ENCODE data around the gene POPDC2.

POPDC2 gene

GRCh38 chr3:119619094-119619493 lies 41.3 kb downstream of the POPDC2 start:
- no peak for DNase-seq (ENCODE audit: low read depth)
- TF ChIP-seq CTCF (IDR thresholded peaks at IDR 0.05; ENCODE audit: insufficient read depth, low read depth, low read length, missing control alignments): no peak
- no peak overlapping the region for H3K4me3 ChIP-seq (ENCODE audit: low read depth, low read length)

GRCh38 chr3:119616056-119616455 lies 44.3 kb downstream of the POPDC2 start:
- no peak overlapping the region for H3K4me3 ChIP-seq (ENCODE audit: low read depth, low read length)
- TF ChIP-seq CTCF (IDR thresholded peaks at IDR 0.05; ENCODE audit: insufficient read depth, low read depth, low read length, missing control alignments): no peak
- DNase-seq (ENCODE audit: low read depth): no peak

GRCh38 chr3:119613872-119614271 lies 46.5 kb downstream of the POPDC2 start:
- no peak overlapping the region for H3K4me3 ChIP-seq (ENCODE audit: low read depth, low read length)
- no peak for TF ChIP-seq CTCF (IDR thresholded peaks at IDR 0.05; ENCODE audit: insufficient read depth, low read depth, low read length, missing control alignments)
- DNase-seq (ENCODE audit: low read depth): peak; percentile 24

- no peak overlapping the region for H3K4me3 ChIP-seq (ENCODE audit: low read depth, low read length)
- TF ChIP-seq CTCF (IDR thresholded peaks at IDR 0.05; ENCODE audit: insufficient read depth, low read depth, low read length, missing control alignments): no peak
- DNase-seq (ENCODE audit: low read depth): no peak
Measured at GRCh38 chr3:119613201-119613600, 47.2 kb downstream of the POPDC2 start.

GRCh38 chr3:119611664-119612063 lies 48.7 kb downstream of the POPDC2 start:
- H3K4me3 ChIP-seq (ENCODE audit: low read depth, low read length): no peak overlapping the region
- TF ChIP-seq CTCF (IDR thresholded peaks at IDR 0.05; ENCODE audit: insufficient read depth, low read depth, low read length, missing control alignments): no peak
- no peak for DNase-seq (ENCODE audit: low read depth)

- DNase-seq (ENCODE audit: low read depth): no peak
- no peak overlapping the region for H3K4me3 ChIP-seq (ENCODE audit: low read depth, low read length)
- TF ChIP-seq CTCF (IDR thresholded peaks at IDR 0.05; ENCODE audit: insufficient read depth, low read depth, low read length, missing control alignments): no peak
Measured at GRCh38 chr3:119609301-119609700, 51.1 kb downstream of the POPDC2 start.

- no peak for DNase-seq (ENCODE audit: low read depth)
- no peak for TF ChIP-seq CTCF (IDR thresholded peaks at IDR 0.05; ENCODE audit: insufficient read depth, low read depth, low read length, missing control alignments)
- H3K4me3 ChIP-seq (ENCODE audit: low read depth, low read length): no peak overlapping the region
Measured at GRCh38 chr3:119608405-119609000, 51.9 kb downstream of the POPDC2 start.
